Ovary (tissue), 9 donors: ENCODE measurements around the gene DTNA. TPM values are rescaled to one million over a fixed set of nuclear protein-coding genes. Genes with fewer than 3 reads are reported as not detected.

Source experiments
- DNase-seq, 5 donors: peaks; one replicate each; pipeline ENCODE4 v3.0.0-alpha.2; 2019 to 2020
- H3K27ac ChIP-seq, 2 donors: fragments of 200-600 bp; one replicate each; pipeline versions ENCODE4 v1.5.1 to v1.8.0; 2019 to 2022
- H3K27me3 ChIP-seq: fragments of 200-600 bp; one replicate; pipeline ENCODE4 v1.8.0; 2022
- H3K36me3 ChIP-seq: fragments of 200-600 bp; sonication (generic); one replicate; pipeline ENCODE4 v1.5.1; 2019
- H3K4me1 ChIP-seq: one replicate; pipeline ENCODE4 v1.8.1; 2013; ENCODE audit warnings: mild to moderate bottlenecking, moderate library complexity; ENCODE audit not compliant: insufficient read depth
- H3K4me3 ChIP-seq: fragments of 200-600 bp; sonication (generic); one replicate; pipeline ENCODE4 v1.5.1; 2017
- H3K9me3 ChIP-seq, 2 donors: fragments of 200-600 bp in 1 of 2; sonication (generic) in 1 of 2; one replicate each; pipeline versions ENCODE4 v1.5.1 to v1.8.1; 2013 to 2019; ENCODE audit warnings: mild to moderate bottlenecking in 1 of 2, moderate library complexity in 1 of 2
- CTCF ChIP-seq, 3 donors: fragments of 450-650 bp in 2 of 3; fragments of 200-600 bp in 1 of 3; IDR thresholded peaks; one replicate each; pipeline versions ENCODE4 v1.5.1 to v1.8.0; 2016 to 2022; ENCODE audit warnings: antibody characterized with exemption in 3 of 3, mild to moderate bottlenecking in 1 of 3
- EP300 ChIP-seq: sonication (generic); formaldehyde crosslinking; IDR thresholded peaks from one replicate; pipeline ENCODE4 v1.6.1; 2017; ENCODE audit warnings: antibody characterized with exemption
- POLR2A ChIP-seq: fragments of 450-650 bp; IDR thresholded peaks from one replicate; pipeline ENCODE4 v1.6.1; 2017; ENCODE audit warnings: antibody characterized with exemption, mild to moderate bottlenecking, moderate library complexity
- WGBS, 3 donors: extraction: QIAGEN DNeasy Blood & Tissue Kit in 1 of 3; methylation state at CpG; one replicate each; pipeline versions ENCODE4 v1.1.5 to v1.1.7; 2013 to 2017; 5-methylcytosine and 5-hydroxymethylcytosine counted together
- intact Hi-C, 4 donors: fragments of 100-400 bp; cut with DNase I; formaldehyde crosslinking; loops; one replicate each; pipeline versions ENCODE4 v1.11.0 to v1.15.1; 2022 to 2023
- polyA plus RNA-seq, 2 donors: library from polyadenylated mRNA; stranded (reverse); fragments of 200-250 nt in 1 of 2; fragments of 350-450 nt in 1 of 2; fragmentation: Illumina TruSeq in 1 of 2; extraction: RNeasy Lipid Tissue Mini Kit (QIAGEN cat#74804) in 1 of 2; gene quantifications; one replicate each; pipeline ENCODE4 v1.2.3, GENCODE V29; 2013 to 2014
- total RNA-seq, 7 donors: library from RNA; depleted of rRNA in 2 of 7; stranded (reverse); fragments of >200 nt in 2 of 7; fragmentation: NEBNext Ultra II Directional in 3 of 7; extraction: Animal tissue kit (Norgen Biotek cat#: 25700) in 3 of 7; gene quantifications; one replicate each; pipeline versions ENCODE4 v1.1.0 to v1.2.4, GENCODE V29; 2016 to 2023
- donor health status: DM: no; HTN: no; CAD: no; lungs with moderate emphysema.
- donor health status: DM: no; HTN: no; CAD: no.
- donor health status: Bipolar disorder and iron deficiency.
- donor health status: DM: yes; HTN: yes; CAD: no.
- donor health status: DM: no; HTN: no; CAD: no.
- donor health status: DM: yes; HTN: yes; CAD: no.

Gene DTNA
- total and polyA plus RNA-seq, 9 donors = 4.3 to 34.2 (median 18.4) TPM

GRCh38 chr18:34741401-34741800 lies 31.3 kb downstream of the DTNA start:
- TF ChIP-seq EP300 (no peak), POLR2A (no peak), CTCF (IDR thresholded peaks at IDR 0.05) (no peak)
- H3K4me3 ChIP-seq = no peak overlapping the region

GRCh38 chr18:34742891-34743341 lies 32.8 kb downstream of the DTNA start:
- no peak for DNase-seq
- no peak overlapping the region for H3K4me3 ChIP-seq
- 63 to 69% (median 68%) methylated on average over 5 of the region's 5 CpGs for WGBS, 3 donors
- no peaks in the 10 kb centered on the region for H3K27me3 ChIP-seq
- intact Hi-C loops = no loop called here
- no peaks in the 10 kb centered on the region for H3K9me3 ChIP-seq
- H3K36me3 ChIP-seq = no peaks in the 10 kb centered on the region
- no peak overlapping the region for H3K27ac ChIP-seq
- no peak for TF ChIP-seq POLR2A
- no peak for TF ChIP-seq CTCF (IDR thresholded peaks at IDR 0.05)
- TF ChIP-seq EP300 = no peak
- no peaks in the 10 kb centered on the region for H3K4me1 ChIP-seq

More at GRCh38 chr18:34741401-34741800, 31.3 kb downstream of the DTNA start:
- Histone ChIP-seq H3K36me3 (no peaks in the 10 kb centered on the region), H3K27me3 (no peaks in the 10 kb centered on the region), H3K27ac (no peak overlapping the region), H3K4me1 (no peaks in the 10 kb centered on the region), H3K9me3 (no peaks in the 10 kb centered on the region)
- DNase-seq = no peak
- intact Hi-C loops = no loop called here
- WGBS, 3 donors = 80 to 88% (median 83%) methylated on average over 1 of the region's 1 CpG

GRCh38 chr18:34744569-34744968 lies 34.5 kb downstream of the DTNA start:
- Histone ChIP-seq H3K4me3 (no peak overlapping the region), H3K9me3 (no peaks in the 10 kb centered on the region), H3K27me3 (no peaks in the 10 kb centered on the region), H3K27ac (no peak overlapping the region), H3K4me1 (no peaks in the 10 kb centered on the region), H3K36me3 (no peaks in the 10 kb centered on the region)
- no peak for TF ChIP-seq POLR2A
- TF ChIP-seq CTCF (IDR thresholded peaks at IDR 0.05) = no peak
- WGBS, 3 donors = 77 to 88% (median 83%) methylated on average over 4 of the region's 4 CpGs
- intact Hi-C loops = no loop called here
- no peak for DNase-seq

- no peaks in the 10 kb centered on the region for H3K9me3 ChIP-seq
- no peaks in the 10 kb centered on the region for H3K27me3 ChIP-seq
- no peak for DNase-seq
- intact Hi-C loops = no loop called here
- H3K4me3 ChIP-seq = no peak overlapping the region
- TF ChIP-seq CTCF (IDR thresholded peaks at IDR 0.05) (no peak), POLR2A (no peak), EP300 (no peak)
- H3K4me1 ChIP-seq = no peaks in the 10 kb centered on the region
- WGBS, 3 donors = 77 to 86% (median 85%) methylated on average over 1 of the region's 1 CpG
- H3K36me3 ChIP-seq = no peaks in the 10 kb centered on the region
- H3K27ac ChIP-seq = no peak overlapping the region
These were observed 36.5 kb downstream of the DTNA start for GRCh38 chr18:34746614-34747013.

- H3K4me1 ChIP-seq = no peaks in the 10 kb centered on the region
- no peak overlapping the region for H3K4me3 ChIP-seq
- DNase-seq = no peak
- no peaks in the 10 kb centered on the region for H3K36me3 ChIP-seq
- no peak overlapping the region for H3K27ac ChIP-seq
- intact Hi-C loops = no loop called here
- TF ChIP-seq POLR2A (no peak), EP300 (no peak), CTCF (IDR thresholded peaks at IDR 0.05) (no peak)
- H3K27me3 ChIP-seq = no peaks in the 10 kb centered on the region
- no peaks in the 10 kb centered on the region for H3K9me3 ChIP-seq
These were observed 39.6 kb downstream of the DTNA start for GRCh38 chr18:34749721-34750120.
